ENCODE data around the gene PRR11. TPM values are rescaled to one million over a fixed set of nuclear protein-coding genes. Genes with fewer than 3 reads are reported as not detected.

PRR11 gene
- total and polyA plus RNA-seq, 2 of the 8 experiments (the other 6 are each of a cell fraction or from before 2014, with no cell fraction given) = 32.7 to 83.0 TPM

DNA sequence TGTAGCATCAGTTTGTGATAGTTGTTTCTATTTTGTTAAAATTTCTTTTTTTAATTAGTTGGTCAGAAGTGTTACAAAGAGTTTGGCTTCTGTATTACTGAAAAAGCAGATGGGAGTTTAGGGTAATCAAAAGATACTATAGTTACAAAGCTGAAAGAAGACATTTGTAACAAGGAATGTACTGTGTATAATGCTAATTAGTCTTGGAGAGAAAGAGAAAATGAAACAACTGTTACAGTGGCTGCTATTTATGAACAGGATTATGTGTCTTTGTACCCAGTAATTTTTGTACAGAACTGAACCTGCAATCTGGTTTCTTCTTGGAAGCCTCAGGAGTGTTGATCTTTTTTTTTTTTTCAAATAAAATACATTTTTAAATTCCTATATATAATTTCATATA is 79.1 kb downstream of the PRR11 start (continued):
- TF ChIP-seq, protein P1, sequence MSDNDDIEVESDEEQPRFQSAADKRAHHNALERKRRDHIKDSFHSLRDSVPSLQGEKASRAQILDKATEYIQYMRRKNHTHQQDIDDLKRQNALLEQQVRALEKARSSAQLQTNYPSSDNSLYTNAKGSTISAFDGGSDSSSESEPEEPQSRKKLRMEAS (IDR thresholded peaks at IDR 0.05) = no peak
- TF ChIP-seq YY1 (IDR thresholded peaks at IDR 0.05; ENCODE audit: low read depth, low read length) (no peak), PHF8 (conservative IDR thresholded peaks at IDR 0.05; ENCODE audit: low read depth, low read length) (no peak), SAP30 (IDR thresholded peaks at IDR 0.05; ENCODE audit: insufficient read depth, insufficient replicate concordance, low read length) (no peak)

All from H1 (cell line).